Fibroblast of skin of left quadriceps (primary cell): ENCODE results near the gene EVI5.
"Not testable (repeated sequence)": the region's sequence is repeated elsewhere in the genome, so short reads cannot be mapped to it uniquely, and the experiment has no call there.

Experiments
- DNase-seq, 2 experiments: peaks; one replicate each; pipeline ENCODE4 v3.0.0-alpha.2; 2013; ENCODE audit warnings: low read depth in 2 of 2

Gene EVI5

GRCh38 chr1:92792340-92792782 lies 7.5 kb upstream of the EVI5 start:
- no peak for DNase-seq

GRCh38 chr1:92791487-92792066 lies 6.7 kb upstream of the EVI5 start:
- DNase-seq = no peak

- no peak for DNase-seq
Observed at GRCh38 chr1:92790867-92791266, 6.0 kb upstream of the EVI5 start.

GRCh38 chr1:92790081-92790480 lies 5.2 kb upstream of the EVI5 start:
- no peak for DNase-seq

- DNase-seq = no peak
Observed at GRCh38 chr1:92786111-92786901, 1.4 kb upstream of the EVI5 start.

GRCh38 chr1:92784021-92784638 lies 778 bp downstream of the EVI5 start:
- DNase-seq = no peak

- not testable (repeated sequence) for DNase-seq
Observed at GRCh38 chr1:92783550-92783949, 1.4 kb downstream of the EVI5 start.

- DNase-seq = no peak
Observed at GRCh38 chr1:92778376-92778775, 6.5 kb downstream of the EVI5 start.

- DNase-seq = no peak
Observed at GRCh38 chr1:92774407-92774806, 10.5 kb downstream of the EVI5 start.

GRCh38 chr1:92773749-92774148 lies 11.2 kb downstream of the EVI5 start:
- not testable (repeated sequence) for DNase-seq

GRCh38 chr1:92769856-92770255 lies 15.1 kb downstream of the EVI5 start:
- DNase-seq = no peak

- DNase-seq = no peak
Observed at GRCh38 chr1:92768915-92769314, 16.0 kb downstream of the EVI5 start.

- DNase-seq = no peak
Observed at GRCh38 chr1:92768296-92768695, 16.6 kb downstream of the EVI5 start.

- no peak for DNase-seq
Observed at GRCh38 chr1:92764116-92764515, 20.8 kb downstream of the EVI5 start.

- DNase-seq = no peak
Observed at GRCh38 chr1:92762355-92762754, 22.6 kb downstream of the EVI5 start.

- no peak for DNase-seq
Observed at GRCh38 chr1:92759361-92759760, 25.5 kb downstream of the EVI5 start.

GRCh38 chr1:92756537-92756936 lies 28.4 kb downstream of the EVI5 start:
- DNase-seq = no peak

GRCh38 chr1:92755541-92756461 lies 29.1 kb downstream of the EVI5 start:
- DNase-seq = no peak

GRCh38 chr1:92754719-92755050 lies 30.2 kb downstream of the EVI5 start:
- DNase-seq = no peak

GRCh38 chr1:92754000-92754718 lies 30.7 kb downstream of the EVI5 start:
- peak; percentile 92 to 93 for DNase-seq

- DNase-seq = no peak
Observed at GRCh38 chr1:92752719-92753118, 32.2 kb downstream of the EVI5 start.
